ENCODE measurements around the gene SMAD4. TPM values are rescaled to one million over a fixed set of nuclear protein-coding genes. Genes with fewer than 3 reads are reported as not detected.
A peak's percentile ranks its signal among the peaks of the same experiment; 100 is the strongest.
"Not testable (repeated sequence)": the region's sequence is repeated elsewhere in the genome, so short reads cannot be mapped to it uniquely, and the experiment has no call there.

Gene SMAD4
- total RNA-seq, 1 experiment from 2014 or later, result 96.3 TPM

DNA sequence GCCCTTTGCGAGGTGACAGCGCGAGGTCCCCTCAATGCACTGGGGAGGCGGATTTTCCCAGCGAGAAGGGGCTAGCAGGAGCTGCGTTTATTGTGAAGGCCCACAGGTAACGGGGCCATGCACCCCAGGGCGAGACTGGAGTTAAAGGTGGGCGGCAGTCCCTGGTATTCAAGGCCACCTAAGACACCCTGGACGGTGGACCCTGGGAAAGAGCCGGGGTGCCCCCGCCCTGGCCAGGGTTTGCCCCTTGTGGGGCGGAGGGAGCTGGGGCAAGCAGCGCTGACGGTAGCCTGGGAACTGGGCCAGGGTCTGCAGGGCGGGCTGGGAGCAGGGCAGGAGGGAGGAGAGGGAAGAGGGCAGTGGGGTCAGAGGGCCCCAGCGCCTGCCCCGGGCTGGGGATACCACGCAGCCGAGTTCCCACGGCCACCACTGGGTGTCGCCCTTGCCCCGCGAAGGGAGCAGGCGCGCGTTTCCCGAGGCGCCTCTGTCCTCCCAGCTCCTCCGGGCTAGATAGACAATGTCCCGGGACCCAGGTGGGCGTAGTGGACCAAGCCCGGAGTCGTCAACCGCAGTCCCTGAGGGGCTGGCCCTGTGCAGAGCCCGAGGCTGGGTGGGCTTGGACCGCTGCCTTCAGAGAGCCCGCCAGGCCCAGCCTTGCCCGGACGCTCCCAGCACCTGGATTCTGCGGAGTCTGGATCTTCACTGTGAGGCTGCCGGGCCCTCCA is 80.2 kb downstream of the SMAD4 start:
- Histone ChIP-seq H3K9me2 (ENCODE audit: insufficient read depth) (no peaks in the 10 kb centered on the region), H2AFZ (ENCODE audit: low read depth, low read length, poor library complexity, severe bottlenecking) (no peak overlapping the region), H3K36me3 (ENCODE audit: control insufficient read depth in 1 of 2, insufficient read depth in 2 of 2, low read length in 2 of 2) (no peaks in the 10 kb centered on the region), H3K9me3 (ENCODE audit: control insufficient read depth in 1 of 2, insufficient read depth in 1 of 2, low read depth in 1 of 2, low read length in 2 of 2) (no peaks in the 10 kb centered on the region), H4K20me1 (ENCODE audit: insufficient read depth) (no peaks in the 10 kb centered on the region), H3K4me3 (replicated peaks in 1 of 2; ENCODE audit: low read depth in 1 of 2, low read length in 2 of 2) (no peak overlapping the region), H3K9ac (ENCODE audit: low read length) (no peak overlapping the region), H3K79me2 (ENCODE audit: insufficient read depth, low read length) (no peaks in the 10 kb centered on the region), H3K27me3 (ENCODE audit: insufficient read depth, low read length) (no peaks in the 10 kb centered on the region), H3K27ac (ENCODE audit: low read depth, low read length) (no peak overlapping the region), H3K4me2 (ENCODE audit: low read length) (peak overlapping the region; percentile 45), H3K4me1 (ENCODE audit: control insufficient read depth in 1 of 2, insufficient read depth in 2 of 2, low read length in 2 of 2) (peaks cover 0 to 12% of the 10 kb centered on the region in 2 experiments; a peak in 2 of 4 replicates)
- no peak for DNase-seq (ENCODE audit: low read depth, low spot score)
- ATAC-seq, result peak; percentile 97
- intact Hi-C loops (cut with micrococcal nuclease), result loop anchor here (5.0 kb wide), 3 partner anchors 272 to 1177 kb away; no protein-coding TSS in a partner anchor
- TF ChIP-seq, protein P1, sequence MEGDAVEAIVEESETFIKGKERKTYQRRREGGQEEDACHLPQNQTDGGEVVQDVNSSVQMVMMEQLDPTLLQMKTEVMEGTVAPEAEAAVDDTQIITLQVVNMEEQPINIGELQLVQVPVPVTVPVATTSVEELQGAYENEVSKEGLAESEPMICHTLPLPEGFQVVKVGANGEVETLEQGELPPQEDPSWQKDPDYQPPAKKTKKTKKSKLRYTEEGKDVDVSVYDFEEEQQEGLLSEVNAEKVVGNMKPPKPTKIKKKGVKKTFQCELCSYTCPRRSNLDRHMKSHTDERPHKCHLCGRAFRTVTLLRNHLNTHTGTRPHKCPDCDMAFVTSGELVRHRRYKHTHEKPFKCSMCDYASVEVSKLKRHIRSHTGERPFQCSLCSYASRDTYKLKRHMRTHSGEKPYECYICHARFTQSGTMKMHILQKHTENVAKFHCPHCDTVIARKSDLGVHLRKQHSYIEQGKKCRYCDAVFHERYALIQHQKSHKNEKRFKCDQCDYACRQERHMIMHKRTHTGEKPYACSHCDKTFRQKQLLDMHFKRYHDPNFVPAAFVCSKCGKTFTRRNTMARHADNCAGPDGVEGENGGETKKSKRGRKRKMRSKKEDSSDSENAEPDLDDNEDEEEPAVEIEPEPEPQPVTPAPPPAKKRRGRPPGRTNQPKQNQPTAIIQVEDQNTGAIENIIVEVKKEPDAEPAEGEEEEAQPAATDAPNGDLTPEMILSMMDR (IDR thresholded peaks at IDR 0.05 in 2 of 3, conservative IDR thresholded peaks at IDR 0.05 in 1 of 3; ENCODE audit: borderline replicate concordance in 1 of 3, insufficient read depth in 1 of 3, low read depth in 2 of 3, low read length in 2 of 3), result peak; percentile 47 to 89 (median 79); a peak in 5 of 6 replicates
- TF ChIP-seq SIN3A (IDR thresholded peaks at IDR 0.05; ENCODE audit: low read depth) (no peak), RAD21 (IDR thresholded peaks at IDR 0.05; ENCODE audit: low read depth) (peak; percentile 93)
- POLR2A ChIA-PET, result no interaction called here
- RAD21 ChIA-PET (ENCODE audit: low non-redundant PET in 1 of 2, low total read pairs in 2 of 2, uncharacterized antibody in 2 of 2, unreplicated experiment in 2 of 2), result no interaction called here
- BruUV-seq (replicated peaks), result no TSS peak
- CTCF ChIA-PET, result interaction anchor here (0.7 to 1.1 kb wide), 8 partner anchors 14 to 1178 kb away, joined by 3 to 6 read pairs (median 4); partner anchors contain the start of gene MRO

DNA sequence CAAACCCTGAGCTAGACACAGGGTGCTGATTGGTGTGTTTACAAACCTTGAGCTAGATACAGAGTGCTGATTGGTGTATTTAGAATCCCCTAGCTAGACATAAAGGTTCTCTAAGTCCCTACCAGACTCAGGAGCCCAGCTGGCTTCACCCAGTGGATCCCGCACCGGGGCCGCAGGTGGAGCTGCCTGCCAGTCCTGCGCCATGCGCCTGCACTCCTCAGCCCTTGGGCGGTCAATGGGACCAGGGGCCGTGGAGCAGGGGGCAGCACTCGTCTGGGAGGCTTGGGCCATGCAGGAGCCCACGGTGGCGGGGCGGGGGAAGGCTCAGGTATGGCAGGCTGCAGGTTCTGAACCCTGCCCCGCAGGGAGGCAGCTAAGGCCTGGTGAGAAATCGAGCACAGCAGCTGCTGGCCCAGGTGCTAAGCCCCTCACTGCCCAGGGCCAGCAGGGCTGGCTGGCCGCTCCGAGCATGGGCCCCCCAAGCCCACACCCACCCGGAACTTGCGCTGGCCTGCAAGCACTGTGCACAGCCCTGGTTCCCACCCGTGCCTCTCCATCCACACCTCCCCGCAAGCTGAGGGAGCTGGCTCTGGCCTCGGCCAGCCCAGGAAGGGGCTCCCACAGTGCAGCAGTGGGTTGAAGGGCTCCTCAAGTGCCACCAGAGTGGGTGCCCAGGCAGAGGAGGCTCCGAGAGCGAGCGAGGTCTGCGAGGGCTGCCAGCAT is 81.8 kb downstream of the SMAD4 start:
- ATAC-seq; H4K20me1 ChIP-seq (ENCODE audit: insufficient read depth); H3K9me2 ChIP-seq (ENCODE audit: insufficient read depth); BruUV-seq (replicated peaks); H3K4me2 ChIP-seq (ENCODE audit: low read length); POLR2A ChIA-PET; H3K9ac ChIP-seq (ENCODE audit: low read length); H3K9me3 ChIP-seq (ENCODE audit: control insufficient read depth in 1 of 2, insufficient read depth in 1 of 2, low read depth in 1 of 2, low read length in 2 of 2); H3K36me3 ChIP-seq (ENCODE audit: control insufficient read depth in 1 of 2, insufficient read depth in 2 of 2, low read length in 2 of 2); H3K27ac ChIP-seq (ENCODE audit: low read depth, low read length); H3K4me3 ChIP-seq (replicated peaks in 1 of 2; ENCODE audit: low read depth in 1 of 2, low read length in 2 of 2); H2AFZ ChIP-seq (ENCODE audit: low read depth, low read length, poor library complexity, severe bottlenecking); H3K27me3 ChIP-seq (ENCODE audit: insufficient read depth, low read length); CTCF ChIA-PET; DNase-seq (ENCODE audit: low read depth, low spot score); H3K79me2 ChIP-seq (ENCODE audit: insufficient read depth, low read length): not testable (repeated sequence)
- H3K4me1 ChIP-seq (ENCODE audit: control insufficient read depth in 1 of 2, insufficient read depth in 2 of 2, low read length in 2 of 2), result peaks cover 0 to 12% of the 10 kb centered on the region in 2 experiments; a peak in 2 of 4 replicates
- intact Hi-C loops (cut with micrococcal nuclease), result loop anchor here (5.0 kb wide), 3 partner anchors 271 to 1176 kb away; no protein-coding TSS in a partner anchor
- RAD21 ChIA-PET (ENCODE audit: low non-redundant PET in 1 of 2, low total read pairs in 2 of 2, uncharacterized antibody in 2 of 2, unreplicated experiment in 2 of 2), result interaction anchor here in 1 of 2 experiments (0.7 kb wide), 1 partner anchor 273 kb away, joined by 3 read pairs; no protein-coding TSS in a partner anchor

GRCh38 chr18:51116996-51117395 is 87.0 kb downstream of the SMAD4 start:
- H3K27ac ChIP-seq (ENCODE audit: low read depth, low read length); H3K27me3 ChIP-seq (ENCODE audit: insufficient read depth, low read length); H3K36me3 ChIP-seq (ENCODE audit: control insufficient read depth in 1 of 2, insufficient read depth in 2 of 2, low read length in 2 of 2); BruUV-seq (replicated peaks); intact Hi-C loops (cut with micrococcal nuclease); POLR2A ChIA-PET; H4K20me1 ChIP-seq (ENCODE audit: insufficient read depth); RAD21 ChIA-PET (ENCODE audit: low non-redundant PET in 1 of 2, low total read pairs in 2 of 2, uncharacterized antibody in 2 of 2, unreplicated experiment in 2 of 2); ATAC-seq; H3K79me2 ChIP-seq (ENCODE audit: insufficient read depth, low read length); DNase-seq (ENCODE audit: low read depth, low spot score); H3K4me1 ChIP-seq (ENCODE audit: control insufficient read depth in 1 of 2, insufficient read depth in 2 of 2, low read length in 2 of 2); H3K9ac ChIP-seq (ENCODE audit: low read length); H3K9me3 ChIP-seq (ENCODE audit: control insufficient read depth in 1 of 2, insufficient read depth in 1 of 2, low read depth in 1 of 2, low read length in 2 of 2); CTCF ChIA-PET; H3K4me3 ChIP-seq (replicated peaks in 1 of 2; ENCODE audit: low read depth in 1 of 2, low read length in 2 of 2); H2AFZ ChIP-seq (ENCODE audit: low read depth, low read length, poor library complexity, severe bottlenecking); H3K4me2 ChIP-seq (ENCODE audit: low read length); H3K9me2 ChIP-seq (ENCODE audit: insufficient read depth): not testable (repeated sequence)

Measured in HCT116 (cell line).